ENCODE data around the gene NDUFA8.

DNA sequence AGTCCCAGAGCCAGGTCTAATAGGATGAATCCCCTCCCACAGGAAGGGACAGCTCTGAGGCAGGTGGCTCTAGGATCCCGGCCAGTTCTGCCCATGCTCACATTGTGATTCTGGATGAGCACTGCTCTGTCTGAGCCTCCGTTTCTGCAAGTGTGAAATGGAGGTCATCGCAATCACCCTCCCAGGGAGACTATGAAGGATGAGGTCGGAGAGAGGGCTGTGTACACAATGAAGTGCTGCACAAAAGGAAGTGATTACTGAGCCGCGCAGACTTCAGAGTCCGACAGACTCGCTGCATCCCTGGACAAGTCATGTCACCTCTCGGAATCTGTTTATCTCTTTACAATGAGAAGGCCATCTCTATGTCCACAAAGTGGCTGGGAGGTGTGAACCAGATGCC lies 47.5 kb upstream of the NDUFA8 start:
- TF ChIP-seq POLR2AphosphoS5 (IDR thresholded peaks at IDR 0.05), result no peak
- no peak for TF ChIP-seq CTCF (IDR thresholded peaks at IDR 0.05)
- no peak for TF ChIP-seq POLR2A (IDR thresholded peaks at IDR 0.05)
- no peak for TF ChIP-seq EP300 (IDR thresholded peaks at IDR 0.05; ENCODE audit: low read depth)

Data from transverse colon (tissue), 4 donors.